ENCODE data around the gene SHMT2. TPM values are rescaled to one million over a fixed set of nuclear protein-coding genes. Genes with fewer than 3 reads are reported as not detected.

The SHMT2 gene
- total and polyA plus RNA-seq, 7 experiments from 2014 or later = 21.7 to 175 (median 36.1) TPM

- no peaks in the 10 kb centered on the region for H3K4me1 ChIP-seq (ENCODE audit: control insufficient read depth in 2 of 2, insufficient read depth in 2 of 2, low read length in 2 of 2)
- ATAC-seq = no peak
- intact Hi-C loops (cut with micrococcal nuclease) = loop anchor here (1.0 to 10.0 kb wide), 6 partner anchors 60 to 429 kb away; partner anchors contain the start of genes PRIM1 (in 1 of the 2) and ZBTB39 (in 1 of the 2)
- CTCF ChIA-PET = interaction anchor here (0.5 to 8.3 kb wide), 6 partner anchors 60 to 683 kb away, joined by 3 to 162 read pairs (median 4); partner anchors contain the start of genes LRP1 and STAT6
- H3K9me3 ChIP-seq (ENCODE audit: control insufficient read depth in 2 of 3, low read length in 3 of 3) = no peaks in the 10 kb centered on the region
- H3K4me3 Mint-ChIP-seq = no peak overlapping the region
- no peaks in the 10 kb centered on the region for H3K27me3 ChIP-seq (ENCODE audit: control insufficient read depth in 2 of 2, insufficient read depth in 2 of 2, low read length in 2 of 2)
- no peak overlapping the region for H3K27ac ChIP-seq (ENCODE audit: low read depth, low read length)
- H3K36me3 Mint-ChIP-seq = peaks cover 0 to 11% (median 0%) of the 10 kb centered on the region in 5 donors
- H3K4me1 Mint-ChIP-seq = peaks cover 2 to 10% (median 6%) of the 10 kb centered on the region in 7 donors
- POLR2A ChIA-PET = interaction anchor here (0.9 kb wide), 1 partner anchor 60 kb away, joined by 3 read pairs; no protein-coding TSS in a partner anchor
- H3K4me3 ChIP-seq (ENCODE audit: low read length) = no peak overlapping the region
- no peaks in the 10 kb centered on the region for H3K9me3 Mint-ChIP-seq
- H3K27ac Mint-ChIP-seq = peak overlapping the region in 1 of 9 donors; percentile 38
- no peak for DNase-seq
- H3K36me3 ChIP-seq (ENCODE audit: control insufficient read depth in 2 of 3, insufficient read depth in 3 of 3, low read length in 3 of 3) = no peaks in the 10 kb centered on the region
- peaks cover 0 to 2% (median 0%) of the 10 kb centered on the region in 5 donors for H3K27me3 Mint-ChIP-seq
Measured at GRCh38 chr12:57183939-57184725, 45.4 kb upstream of the SHMT2 start.

DNA sequence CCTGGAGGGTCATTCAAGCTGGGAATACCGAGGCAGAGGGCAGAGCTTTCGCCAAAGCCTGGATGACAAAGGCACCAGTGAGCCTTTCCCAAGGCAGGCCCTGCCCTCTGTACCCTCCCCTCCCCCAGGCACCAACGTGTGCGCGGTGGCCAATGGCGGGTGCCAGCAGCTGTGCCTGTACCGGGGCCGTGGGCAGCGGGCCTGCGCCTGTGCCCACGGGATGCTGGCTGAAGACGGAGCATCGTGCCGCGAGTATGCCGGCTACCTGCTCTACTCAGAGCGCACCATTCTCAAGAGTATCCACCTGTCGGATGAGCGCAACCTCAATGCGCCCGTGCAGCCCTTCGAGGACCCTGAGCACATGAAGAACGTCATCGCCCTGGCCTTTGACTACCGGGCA lies 44.1 kb upstream of the SHMT2 start:
- ATAC-seq (no peak), DNase-seq (no peak)
- intact Hi-C loops (cut with micrococcal nuclease) = loop anchor here in 1 of 2 donors (10.0 kb wide), 1 partner anchor 431 kb away; the partner anchor contains the start of gene PRIM1
- H3K4me1 ChIP-seq (ENCODE audit: control insufficient read depth in 2 of 2, insufficient read depth in 2 of 2, low read length in 2 of 2) = no peaks in the 10 kb centered on the region
- no peaks in the 10 kb centered on the region for H3K9me3 Mint-ChIP-seq
- ChIA-PET CTCF (interaction anchor here (1.6 to 8.3 kb wide), 2 partner anchors 61 to 116 kb away, joined by 3 to 162 read pairs; partner anchors contain the start of gene LRP1), POLR2A (no interaction called here)
- H3K4me1 Mint-ChIP-seq = peaks cover 2 to 10% (median 6%) of the 10 kb centered on the region in 7 donors
- H3K9me3 ChIP-seq (ENCODE audit: control insufficient read depth in 2 of 3, low read length in 3 of 3) = no peaks in the 10 kb centered on the region
- no peaks in the 10 kb centered on the region for H3K27me3 ChIP-seq (ENCODE audit: control insufficient read depth in 2 of 2, insufficient read depth in 2 of 2, low read length in 2 of 2)
- H3K27ac ChIP-seq (ENCODE audit: low read depth, low read length) = no peak overlapping the region
- no peaks in the 10 kb centered on the region for H3K36me3 ChIP-seq (ENCODE audit: control insufficient read depth in 2 of 3, insufficient read depth in 3 of 3, low read length in 3 of 3)
- no peak overlapping the region for H3K4me3 Mint-ChIP-seq
- peaks cover 0 to 2% (median 0%) of the 10 kb centered on the region in 5 donors for H3K27me3 Mint-ChIP-seq
- H3K4me3 ChIP-seq (ENCODE audit: low read length) = no peak overlapping the region
- H3K36me3 Mint-ChIP-seq = peaks cover 0 to 8% (median 0%) of the 10 kb centered on the region in 5 donors
- H3K27ac Mint-ChIP-seq = no peak overlapping the region

- DNase-seq = no peak
- no peak overlapping the region for H3K4me3 Mint-ChIP-seq
- H3K27ac Mint-ChIP-seq = no peak overlapping the region
- no peaks in the 10 kb centered on the region for H3K36me3 ChIP-seq (ENCODE audit: control insufficient read depth in 2 of 3, insufficient read depth in 3 of 3, low read length in 3 of 3)
- no peaks in the 10 kb centered on the region for H3K9me3 ChIP-seq (ENCODE audit: control insufficient read depth in 2 of 3, low read length in 3 of 3)
- peaks cover 0 to 8% (median 0%) of the 10 kb centered on the region in 5 donors for H3K36me3 Mint-ChIP-seq
- H3K4me1 ChIP-seq (ENCODE audit: control insufficient read depth in 2 of 2, insufficient read depth in 2 of 2, low read length in 2 of 2) = no peaks in the 10 kb centered on the region
- no peaks in the 10 kb centered on the region for H3K9me3 Mint-ChIP-seq
- peaks cover 0 to 2% (median 0%) of the 10 kb centered on the region in 5 donors for H3K27me3 Mint-ChIP-seq
- no peak overlapping the region for H3K4me3 ChIP-seq (ENCODE audit: low read length)
- ChIA-PET POLR2A (no interaction called here), CTCF (interaction anchor here (0.5 to 8.3 kb wide), 5 partner anchors 11 to 207 kb away, joined by 3 to 162 read pairs (median 3); partner anchors contain the start of gene LRP1)
- H3K4me1 Mint-ChIP-seq = peaks cover 2 to 10% (median 6%) of the 10 kb centered on the region in 7 donors
- H3K27me3 ChIP-seq (ENCODE audit: control insufficient read depth in 2 of 2, insufficient read depth in 2 of 2, low read length in 2 of 2) = no peaks in the 10 kb centered on the region
- intact Hi-C loops (cut with micrococcal nuclease) = loop anchor here in 1 of 2 donors (10.0 kb wide), 1 partner anchor 431 kb away; the partner anchor contains the start of gene PRIM1
- no peak for ATAC-seq
- H3K27ac ChIP-seq (ENCODE audit: low read depth, low read length) = no peak overlapping the region
Measured at GRCh38 chr12:57185906-57186508, 43.5 kb upstream of the SHMT2 start.

DNA sequence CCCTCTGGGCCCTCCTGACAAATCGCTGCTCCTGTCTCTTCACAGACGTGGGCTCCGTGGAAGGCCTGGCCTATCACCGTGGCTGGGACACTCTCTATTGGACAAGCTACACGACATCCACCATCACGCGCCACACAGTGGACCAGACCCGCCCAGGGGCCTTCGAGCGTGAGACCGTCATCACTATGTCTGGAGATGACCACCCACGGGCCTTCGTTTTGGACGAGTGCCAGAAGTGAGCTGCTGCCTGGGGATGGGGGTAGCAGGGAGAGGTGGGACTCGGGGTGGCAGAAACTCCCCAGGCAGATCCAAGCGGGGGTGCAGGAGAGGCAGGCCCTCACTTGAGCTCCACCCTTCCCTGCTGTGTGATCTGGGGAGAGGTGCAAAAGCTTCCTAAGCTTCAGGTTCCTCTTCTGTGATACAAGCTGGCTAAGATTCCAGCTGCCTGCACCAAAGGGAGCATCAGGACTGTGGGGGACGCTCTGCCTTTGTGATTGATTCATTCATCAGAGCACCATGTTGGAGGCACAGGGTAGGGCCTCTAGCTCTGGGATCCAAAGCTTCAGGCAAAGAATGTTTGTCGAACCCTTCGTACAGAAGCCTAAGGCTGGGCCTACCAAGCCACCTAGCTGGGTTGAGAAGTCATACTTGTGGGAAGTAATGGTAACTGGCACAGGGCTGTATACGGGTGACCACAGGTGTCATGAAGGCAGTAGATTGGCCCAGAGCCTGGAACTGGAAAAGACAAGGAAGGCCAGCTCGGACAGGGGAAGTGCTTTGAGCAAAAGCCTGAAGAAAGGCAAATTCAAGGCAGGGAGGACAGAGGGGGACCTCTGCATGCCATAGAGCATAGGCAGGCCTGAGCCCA lies 42.1 kb upstream of the SHMT2 start:
- Histone ChIP-seq H3K36me3 (ENCODE audit: control insufficient read depth in 2 of 3, insufficient read depth in 3 of 3, low read length in 3 of 3) (no peaks in the 10 kb centered on the region), H3K4me3 (ENCODE audit: low read length) (no peak overlapping the region), H3K9me3 (ENCODE audit: control insufficient read depth in 2 of 3, low read length in 3 of 3) (no peaks in the 10 kb centered on the region), H3K4me1 (ENCODE audit: control insufficient read depth in 2 of 2, insufficient read depth in 2 of 2, low read length in 2 of 2) (no peaks in the 10 kb centered on the region), H3K27me3 (ENCODE audit: control insufficient read depth in 2 of 2, insufficient read depth in 2 of 2, low read length in 2 of 2) (no peaks in the 10 kb centered on the region), H3K27ac (ENCODE audit: low read depth, low read length) (no peak overlapping the region)
- POLR2A ChIA-PET = no interaction called here
- peaks cover 0 to 14% (median 0%) of the 10 kb centered on the region in 5 donors for H3K36me3 Mint-ChIP-seq
- ATAC-seq (no peak), DNase-seq (no peak)
- CTCF ChIA-PET = interaction anchor here (0.8 to 8.3 kb wide), 4 partner anchors 12 to 64 kb away, joined by 3 to 162 read pairs (median 4); partner anchors contain the start of gene LRP1
- H3K9me3 Mint-ChIP-seq = peaks cover 0 to 1% (median 0%) of the 10 kb centered on the region in 11 donors
- peaks cover 2 to 7% (median 5%) of the 10 kb centered on the region in 7 donors for H3K4me1 Mint-ChIP-seq
- H3K27ac Mint-ChIP-seq = no peak overlapping the region
- no peaks in the 10 kb centered on the region for H3K27me3 Mint-ChIP-seq
- H3K4me3 Mint-ChIP-seq = no peak overlapping the region
- intact Hi-C loops (cut with micrococcal nuclease) = loop anchor here in 1 of 2 donors (10.0 kb wide), 1 partner anchor 433 kb away; the partner anchor contains the start of gene PRIM1

GRCh38 chr12:57188090-57188425 lies 41.5 kb upstream of the SHMT2 start:
- H3K9me3 Mint-ChIP-seq = peaks cover 0 to 1% (median 0%) of the 10 kb centered on the region in 11 donors
- ChIA-PET CTCF (interaction anchor here (0.6 to 1.4 kb wide), 4 partner anchors 26 to 76 kb away, joined by 3 to 5 read pairs (median 4); partner anchors contain the start of gene STAT6), POLR2A (no interaction called here)
- H3K9me3 ChIP-seq (ENCODE audit: control insufficient read depth in 2 of 3, low read length in 3 of 3) = no peaks in the 10 kb centered on the region
- H3K4me3 Mint-ChIP-seq = no peak overlapping the region
- H3K4me1 Mint-ChIP-seq = peaks cover 0 to 3% (median 1%) of the 10 kb centered on the region in 7 donors
- H3K27me3 ChIP-seq (ENCODE audit: control insufficient read depth in 2 of 2, insufficient read depth in 2 of 2, low read length in 2 of 2) = no peaks in the 10 kb centered on the region
- ATAC-seq (no peak), DNase-seq (no peak)
- H3K27me3 Mint-ChIP-seq = no peaks in the 10 kb centered on the region
- H3K4me3 ChIP-seq (ENCODE audit: low read length) = no peak overlapping the region
- intact Hi-C loops (cut with micrococcal nuclease) = loop anchor here in 1 of 2 donors (10.0 kb wide), 1 partner anchor 433 kb away; the partner anchor contains the start of gene PRIM1
- no peak overlapping the region for H3K27ac ChIP-seq (ENCODE audit: low read depth, low read length)
- peaks cover 0 to 4% (median 0%) of the 10 kb centered on the region in 3 experiments for H3K36me3 ChIP-seq (ENCODE audit: control insufficient read depth in 2 of 3, insufficient read depth in 3 of 3, low read length in 3 of 3)
- no peaks in the 10 kb centered on the region for H3K4me1 ChIP-seq (ENCODE audit: control insufficient read depth in 2 of 2, insufficient read depth in 2 of 2, low read length in 2 of 2)
- H3K27ac Mint-ChIP-seq = no peak overlapping the region
- peaks cover 0 to 14% (median 0%) of the 10 kb centered on the region in 5 donors for H3K36me3 Mint-ChIP-seq

GRCh38 chr12:57190037-57190436 lies 39.5 kb upstream of the SHMT2 start:
- Histone ChIP-seq H3K4me3 (ENCODE audit: low read length) (no peak overlapping the region), H3K36me3 (ENCODE audit: control insufficient read depth in 2 of 3, insufficient read depth in 3 of 3, low read length in 3 of 3) (peaks cover 0 to 5% (median 0%) of the 10 kb centered on the region in 3 experiments), H3K27me3 (ENCODE audit: control insufficient read depth in 2 of 2, insufficient read depth in 2 of 2, low read length in 2 of 2) (no peaks in the 10 kb centered on the region), H3K9me3 (ENCODE audit: control insufficient read depth in 2 of 3, low read length in 3 of 3) (no peaks in the 10 kb centered on the region), H3K4me1 (ENCODE audit: control insufficient read depth in 2 of 2, insufficient read depth in 2 of 2, low read length in 2 of 2) (no peaks in the 10 kb centered on the region), H3K27ac (ENCODE audit: low read depth, low read length) (no peak overlapping the region)
- POLR2A ChIA-PET = no interaction called here
- intact Hi-C loops (cut with micrococcal nuclease) = no loop called here
- Mint-ChIP-seq H3K9me3 (peaks cover 0 to 1% (median 0%) of the 10 kb centered on the region in 11 donors), H3K27ac (no peak overlapping the region), H3K4me3 (no peak overlapping the region), H3K4me1 (no peaks in the 10 kb centered on the region), H3K36me3 (peaks cover 0 to 14% (median 0%) of the 10 kb centered on the region in 5 donors), H3K27me3 (no peaks in the 10 kb centered on the region)
- CTCF ChIA-PET = interaction anchor here (1.6 kb wide), 1 partner anchor 66 kb away, joined by 3 read pairs; no protein-coding TSS in a partner anchor
- no peak for DNase-seq
- ATAC-seq = no peak

All from naive thymus-derived CD4-positive, alpha-beta T cell (primary cell).